ENCODE data around the gene CHST11.

Gene CHST11

GRCh38 chr12:104671409-104672095 lies 214.8 kb downstream of the CHST11 start:
- Histone ChIP-seq H3K4me1 (ENCODE audit: control insufficient read depth, insufficient read depth, low read length) (peaks cover 21% of the 10 kb centered on the region), H3K36me3 (ENCODE audit: control insufficient read depth in 2 of 2, insufficient read depth in 1 of 2, low read length in 2 of 2) (no peaks in the 10 kb centered on the region), H3K4me3 (ENCODE audit: low read depth, low read length) (no peak overlapping the region), H3K9me3 (ENCODE audit: control insufficient read depth, insufficient read depth, low read depth, low read length) (no peaks in the 10 kb centered on the region), H3K27ac (ENCODE audit: extremely low read depth, low read depth, low read length) (no peak overlapping the region; the same call in 1 of the 2 replicates)
- POLR2A ChIA-PET, result interaction anchor here (0.5 kb wide), 1 partner anchor 34 kb away, joined by 4 read pairs; no protein-coding TSS in a partner anchor
- CTCF ChIA-PET, result interaction anchor here (0.5 to 0.6 kb wide), 2 partner anchors 145 to 161 kb away, joined by 3 to 4 read pairs; no protein-coding TSS in a partner anchor
- no peak for TF ChIP-seq ZNF140 (tag by site-specific recombination; IDR thresholded peaks at IDR 0.05)
- TF ChIP-seq ZBTB20 (tag by site-specific recombination; IDR thresholded peaks at IDR 0.05), result 0 out of 2 replicates have a peak, but pooled peaks have one; percentile 32
- peak; percentile 62 for TF ChIP-seq SP7 (tag by site-specific recombination; IDR thresholded peaks at IDR 0.05)
- TF ChIP-seq WT1 (tag by site-specific recombination; IDR thresholded peaks at IDR 0.05), result no peak
- TF ChIP-seq ZNF558 (tag by site-specific recombination; IDR thresholded peaks at IDR 0.05), result peak; percentile 59
- TF ChIP-seq GFI1B (tag by site-specific recombination; IDR thresholded peaks at IDR 0.05), result no peak
- TF ChIP-seq ZNF404 (tag by site-specific recombination; IDR thresholded peaks at IDR 0.05), result no peak
- TF ChIP-seq ZNF341 (tag by site-specific recombination; IDR thresholded peaks at IDR 0.05; ENCODE audit: low read depth), result peak; percentile 60; the same call in 1 of the 2 replicates
- no peak for TF ChIP-seq TCF7L2 (IDR thresholded peaks at IDR 0.05; ENCODE audit: borderline replicate concordance, low read depth, low read length)
- no peak for TF ChIP-seq ZNF560 (tag by site-specific recombination; IDR thresholded peaks at IDR 0.05; ENCODE audit: borderline replicate concordance)
- TF ChIP-seq GLIS2 (tag by site-specific recombination; IDR thresholded peaks at IDR 0.05), result peak; percentile 62
- TF ChIP-seq ZNF37A (tag by site-specific recombination; IDR thresholded peaks at IDR 0.05), result no peak
- TF ChIP-seq KLF10 (tag by site-specific recombination; IDR thresholded peaks at IDR 0.05), result peak; percentile 75
- peak; percentile 28; the same call in 1 of the 2 replicates for TF ChIP-seq ZFP69B (tag by site-specific recombination; IDR thresholded peaks at IDR 0.05)
- TF ChIP-seq PRDM10 (tag by site-specific recombination; IDR thresholded peaks at IDR 0.05), result peak; percentile 79
- peak; percentile 65; the same call in 1 of the 2 replicates for TF ChIP-seq KLF9 (tag by site-specific recombination; IDR thresholded peaks at IDR 0.05; ENCODE audit: low read depth)
- TF ChIP-seq, protein P1, sequence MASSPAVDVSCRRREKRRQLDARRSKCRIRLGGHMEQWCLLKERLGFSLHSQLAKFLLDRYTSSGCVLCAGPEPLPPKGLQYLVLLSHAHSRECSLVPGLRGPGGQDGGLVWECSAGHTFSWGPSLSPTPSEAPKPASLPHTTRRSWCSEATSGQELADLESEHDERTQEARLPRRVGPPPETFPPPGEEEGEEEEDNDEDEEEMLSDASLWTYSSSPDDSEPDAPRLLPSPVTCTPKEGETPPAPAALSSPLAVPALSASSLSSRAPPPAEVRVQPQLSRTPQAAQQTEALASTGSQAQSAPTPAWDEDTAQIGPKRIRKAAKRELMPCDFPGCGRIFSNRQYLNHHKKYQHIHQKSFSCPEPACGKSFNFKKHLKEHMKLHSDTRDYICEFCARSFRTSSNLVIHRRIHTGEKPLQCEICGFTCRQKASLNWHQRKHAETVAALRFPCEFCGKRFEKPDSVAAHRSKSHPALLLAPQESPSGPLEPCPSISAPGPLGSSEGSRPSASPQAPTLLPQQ (tag by site-specific recombination; IDR thresholded peaks at IDR 0.05), result peak; percentile 74
- 0 out of 2 replicates have a peak, but pooled peaks have one; percentile 45 for TF ChIP-seq ZFP37 (tag by site-specific recombination; IDR thresholded peaks at IDR 0.05)
- TF ChIP-seq, protein P2, sequence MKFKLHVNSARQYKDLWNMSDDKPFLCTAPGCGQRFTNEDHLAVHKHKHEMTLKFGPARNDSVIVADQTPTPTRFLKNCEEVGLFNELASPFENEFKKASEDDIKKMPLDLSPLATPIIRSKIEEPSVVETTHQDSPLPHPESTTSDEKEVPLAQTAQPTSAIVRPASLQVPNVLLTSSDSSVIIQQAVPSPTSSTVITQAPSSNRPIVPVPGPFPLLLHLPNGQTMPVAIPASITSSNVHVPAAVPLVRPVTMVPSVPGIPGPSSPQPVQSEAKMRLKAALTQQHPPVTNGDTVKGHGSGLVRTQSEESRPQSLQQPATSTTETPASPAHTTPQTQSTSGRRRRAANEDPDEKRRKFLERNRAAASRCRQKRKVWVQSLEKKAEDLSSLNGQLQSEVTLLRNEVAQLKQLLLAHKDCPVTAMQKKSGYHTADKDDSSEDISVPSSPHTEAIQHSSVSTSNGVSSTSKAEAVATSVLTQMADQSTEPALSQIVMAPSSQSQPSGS (tag by site-specific recombination; IDR thresholded peaks at IDR 0.05; ENCODE audit: low read depth), result no peak
- peak; percentile 82 for TF ChIP-seq ZNF660 (tag by site-specific recombination; IDR thresholded peaks at IDR 0.05)
- TF ChIP-seq, protein P3, sequence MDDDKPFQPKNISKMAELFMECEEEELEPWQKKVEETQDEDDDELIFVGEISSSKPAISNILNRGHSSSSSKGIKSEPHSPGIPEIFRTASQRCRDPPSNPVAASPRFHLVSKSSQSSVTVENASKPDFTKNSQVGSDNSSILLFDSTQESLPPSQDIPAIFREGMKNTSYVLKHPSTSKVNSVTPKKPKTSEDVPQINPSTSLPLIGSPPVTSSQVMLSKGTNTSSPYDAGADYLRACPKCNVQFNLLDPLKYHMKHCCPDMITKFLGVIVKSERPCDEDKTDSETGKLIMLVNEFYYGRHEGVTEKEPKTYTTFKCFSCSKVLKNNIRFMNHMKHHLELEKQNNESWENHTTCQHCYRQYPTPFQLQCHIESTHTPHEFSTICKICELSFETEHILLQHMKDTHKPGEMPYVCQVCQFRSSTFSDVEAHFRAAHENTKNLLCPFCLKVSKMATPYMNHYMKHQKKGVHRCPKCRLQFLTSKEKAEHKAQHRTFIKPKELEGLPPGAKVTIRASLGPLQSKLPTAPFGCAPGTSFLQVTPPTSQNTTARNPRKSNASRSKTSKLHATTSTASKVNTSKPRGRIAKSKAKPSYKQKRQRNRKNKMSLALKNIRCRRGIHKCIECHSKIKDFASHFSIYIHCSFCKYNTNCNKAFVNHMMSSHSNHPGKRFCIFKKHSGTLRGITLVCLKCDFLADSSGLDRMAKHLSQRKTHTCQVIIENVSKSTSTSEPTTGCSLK (tag by site-specific recombination; IDR thresholded peaks at IDR 0.05), result no peak
- TF ChIP-seq EGR2 (tag by site-specific recombination; IDR thresholded peaks at IDR 0.05; ENCODE audit: low read depth), result peak; percentile 91
- no peak for TF ChIP-seq ZNF157 (tag by site-specific recombination; IDR thresholded peaks at IDR 0.05)
- no peak for TF ChIP-seq HOXD13 (CRISPR knock-in tag; IDR thresholded peaks at IDR 0.05; ENCODE audit: borderline replicate concordance)
- peak; percentile 52; the same call in 1 of the 2 replicates for TF ChIP-seq ZNF843 (tag by site-specific recombination; IDR thresholded peaks at IDR 0.05)
- 0 out of 2 replicates have a peak, but pooled peaks have one; percentile 40 for TF ChIP-seq ZBTB21 (tag by site-specific recombination; IDR thresholded peaks at IDR 0.05)
- TF ChIP-seq ZNF626 (tag by site-specific recombination; IDR thresholded peaks at IDR 0.05), result no peak
- peak; percentile 92 for TF ChIP-seq ZEB2 (tag by site-specific recombination; IDR thresholded peaks at IDR 0.05)
- TF ChIP-seq ZXDB (tag by site-specific recombination; IDR thresholded peaks at IDR 0.05), result peak; percentile 53; the same call in 1 of the 2 replicates
- TF ChIP-seq ZSCAN16 (tag by site-specific recombination; IDR thresholded peaks at IDR 0.05), result no peak
- no peak for TF ChIP-seq ZNF350 (tag by site-specific recombination; IDR thresholded peaks at IDR 0.05)

Data from HEK293 (cell line).